Astrocyte (in vitro differentiated cells and primary cell): ENCODE data around the gene PHF13.

ENCODE experiments used
- CTCF ChIP-seq: IDR thresholded peaks from 2 replicates; pipeline ENCODE4 v1.5.1; 2011; ENCODE audit warnings: low read depth, mild to moderate bottlenecking, inconsistent platforms, low read length, moderate library complexity; ENCODE audit not compliant: insufficient read depth
- EZH2 ChIP-seq: IDR thresholded peaks from 2 replicates; pipeline ENCODE4 v1.6.1; 2012; ENCODE audit warnings: mild to moderate bottlenecking, low read length, inconsistent platforms; ENCODE audit not compliant: insufficient read depth

- TF ChIP-seq CTCF, result no peak
- no peak for TF ChIP-seq EZH2
Observed at GRCh38 chr1:6627031-6627430, 13.5 kb downstream of the PHF13 start.
